Keratinocyte (primary cell): ENCODE measurements around the gene AQR. TPM values are rescaled to one million over a fixed set of nuclear protein-coding genes. Genes with fewer than 3 reads are reported as not detected.

Experiments
- DNase-seq: peaks from one replicate; pipeline ENCODE4 v3.0.0-alpha.2; 2011; ENCODE audit warnings: low read depth, missing footprints, low spot score
- FAIRE-seq: peaks from 2 replicates; lab custom pipeline; 2011; peaks lifted over from hg19 to GRCh38; lab: Jason Lieb, UNC
- H2AFZ ChIP-seq: 2 replicates; pipeline ENCODE4 v1.6.0; 2012; ENCODE audit warnings: low read length, control low read depth, inconsistent platforms; ENCODE audit not compliant: control insufficient read depth
- H3K27ac ChIP-seq: 2 replicates; pipeline ENCODE4 v1.5.1; 2011; ENCODE audit warnings: low read length; ENCODE audit not compliant: control insufficient read depth, insufficient read depth
- H3K27me3 ChIP-seq: 3 replicates; pipeline ENCODE4 v1.6.0; 2011; ENCODE audit warnings: low read length; ENCODE audit not compliant: control insufficient read depth, insufficient read depth; ENCODE audit errors: extremely low read depth
- H3K36me3 ChIP-seq, 2 experiments: 2 replicates in 1 of 2; 3 replicates in 1 of 2; pipeline ENCODE4 v1.5.1; 2011; ENCODE audit warnings: low read length in 2 of 2, mild to moderate bottlenecking in 1 of 2; ENCODE audit not compliant: control insufficient read depth in 2 of 2, insufficient read depth in 2 of 2; ENCODE audit errors: extremely low read depth in 1 of 2
- H3K4me1 ChIP-seq: 3 replicates; pipeline ENCODE4 v1.5.1; 2011; ENCODE audit warnings: low read length; ENCODE audit not compliant: control insufficient read depth, insufficient read depth; ENCODE audit errors: extremely low read depth
- H3K4me2 ChIP-seq: 3 replicates; pipeline ENCODE4 v1.6.0; 2011; ENCODE audit warnings: low read depth, low read length; ENCODE audit not compliant: control insufficient read depth, insufficient read depth; ENCODE audit errors: extremely low read depth
- H3K4me3 ChIP-seq, 3 experiments: fragments of 200-600 bp in 1 of 3; sonication (generic) in 1 of 3; 2 replicates in 2 of 3; 3 replicates in 1 of 3; pipeline ENCODE4 v1.5.1; 2011 to 2016; ENCODE audit warnings: low read length in 3 of 3, mild to moderate bottlenecking in 3 of 3, control low read depth in 2 of 3, inconsistent platforms in 1 of 3, low read depth in 1 of 3, mixed read lengths in 1 of 3, mixed run types in 1 of 3, moderate library complexity in 1 of 3; ENCODE audit not compliant: control insufficient read depth in 2 of 3, insufficient read depth in 2 of 3; ENCODE audit errors: extremely low read depth in 1 of 3
- H3K79me2 ChIP-seq: 2 replicates; pipeline ENCODE4 v1.6.0; 2012; ENCODE audit warnings: low read length; ENCODE audit not compliant: control insufficient read depth, insufficient read depth
- H3K9ac ChIP-seq: 3 replicates; pipeline ENCODE4 v1.6.0; 2011; ENCODE audit warnings: low read length; ENCODE audit not compliant: control insufficient read depth, insufficient read depth; ENCODE audit errors: extremely low read depth
- H3K9me1 ChIP-seq: 3 replicates; pipeline ENCODE4 v1.6.0; 2011; ENCODE audit warnings: low read length; ENCODE audit not compliant: control insufficient read depth, insufficient read depth; ENCODE audit errors: extremely low read depth
- H3K9me3 ChIP-seq: 2 replicates; pipeline ENCODE4 v1.5.1; 2012; ENCODE audit warnings: low read depth, low read length; ENCODE audit not compliant: control insufficient read depth
- H4K20me1 ChIP-seq: 3 replicates; pipeline ENCODE4 v1.6.0; 2011; ENCODE audit warnings: low read length; ENCODE audit not compliant: control insufficient read depth, insufficient read depth; ENCODE audit errors: extremely low read depth
- CTCF ChIP-seq, 3 experiments: IDR thresholded peaks in 1 of 3; conservative IDR thresholded peaks in 1 of 3; optimal IDR thresholded peaks in 1 of 3; 2 replicates in 2 of 3; 3 replicates in 1 of 3; pipeline versions ENCODE3 to v1.5.1; 2011; ENCODE audit warnings: low read length in 3 of 3, mild to moderate bottlenecking in 3 of 3, moderate library complexity in 2 of 3, control low read depth in 1 of 3, inconsistent platforms in 1 of 3; ENCODE audit not compliant: insufficient read depth in 2 of 3; ENCODE audit errors: extremely low read depth in 1 of 3
- EZH2 ChIP-seq: IDR thresholded peaks from one replicate; pipeline ENCODE4 v1.6.1; 2012; ENCODE audit warnings: inconsistent platforms, mild to moderate bottlenecking, low read length, moderate library complexity
- dilution Hi-C: fragments of 300-500 bp; cut with MboI; formaldehyde crosslinking; loops from one replicate; pipeline ENCODE4 v1.7.0; 2020; ENCODE audit warnings: low sequenced_read_pairs; ENCODE audit not compliant: extremely low pct_ligation_motif_present
- polyA plus RNA-seq, 5 experiments: library from polyadenylated mRNA; depleted of rRNA in 3 of 5; stranded (reverse) in 3 of 5; stranded (forward) in 1 of 5; unstranded in 1 of 5; fragments of >200 nt; gene quantifications; 1 replicate in 1 of 5; 2 replicates in 3 of 5; 3 replicates in 1 of 5; pipeline versions ENCODE4 v1.2.1 to v1.2.3, GENCODE V29; 2011 to 2012; ENCODE audit warnings: missing spikeins in 2 of 5, low read depth in 1 of 5, low replicate concordance in 1 of 5

AQR gene
- polyA plus RNA-seq, 1 donor (not counting 4 experiments of a cell fraction or from before 2014, with no cell fraction given) = 28.2 TPM

- no peak for TF ChIP-seq CTCF (optimal IDR thresholded peaks at IDR 0.05 in 1 of 3, IDR thresholded peaks at IDR 0.05 in 1 of 3, conservative IDR thresholded peaks at IDR 0.05 in 1 of 3; ENCODE audit: extremely low read depth in 1 of 3, insufficient read depth in 2 of 3, low read length in 3 of 3)
- Histone ChIP-seq H3K4me1 (no peaks in the 10 kb centered on the region), H3K36me3 (peaks cover 0 to 8% of the 10 kb centered on the region in 2 experiments), H3K27ac (no peak overlapping the region), H3K79me2 (no peaks in the 10 kb centered on the region), H3K4me2 (no peak overlapping the region), H3K9me1 (no peaks in the 10 kb centered on the region), H3K9me3 (no peaks in the 10 kb centered on the region), H2AFZ (no peak overlapping the region), H3K4me3 (no peak overlapping the region), H3K9ac (no peak overlapping the region), H4K20me1 (no peaks in the 10 kb centered on the region), H3K27me3 (no peaks in the 10 kb centered on the region)
- DNase-seq = no peak
- no peak for FAIRE-seq
- dilution Hi-C loops = no loop called here
Observed at GRCh38 chr15:34876640-34877039, 92.9 kb downstream of the AQR start.

- DNase-seq (no peak), FAIRE-seq (no peak)
- Histone ChIP-seq H3K27ac (no peak overlapping the region), H3K4me2 (no peak overlapping the region), H2AFZ (no peak overlapping the region), H3K9me3 (no peaks in the 10 kb centered on the region), H3K4me1 (no peaks in the 10 kb centered on the region), H3K36me3 (peaks cover 0 to 2% of the 10 kb centered on the region in 2 experiments), H3K9me1 (no peaks in the 10 kb centered on the region), H3K4me3 (no peak overlapping the region), H3K9ac (no peak overlapping the region), H3K79me2 (no peaks in the 10 kb centered on the region), H3K27me3 (no peaks in the 10 kb centered on the region), H4K20me1 (no peaks in the 10 kb centered on the region)
- TF ChIP-seq EZH2 (no peak), CTCF (optimal IDR thresholded peaks at IDR 0.05 in 1 of 3, IDR thresholded peaks at IDR 0.05 in 1 of 3, conservative IDR thresholded peaks at IDR 0.05 in 1 of 3; ENCODE audit: extremely low read depth in 1 of 3, insufficient read depth in 2 of 3, low read length in 3 of 3) (no peak)
- dilution Hi-C loops = no loop called here
Observed at GRCh38 chr15:34869110-34869509, 100.4 kb downstream of the AQR start.
